HL-60 (cell line): ENCODE measurements around the gene PAX1.

Experiments
- DNase-seq, 2 experiments: peaks; one replicate each; pipeline ENCODE4 v3.0.0-alpha.2; 2010 to 2020; ENCODE audit warnings: low read depth in 1 of 2, low spot score in 1 of 2
- H3K27ac ChIP-seq: fragments of 250-450 bp; sonication (Bioruptor Pico); replicated peaks from 2 replicates; pipeline ENCODE4 v1.5.1; 2020; ENCODE audit warnings: mild to moderate bottlenecking, moderate library complexity
- H3K27me3 ChIP-seq: fragments of 250-450 bp; sonication (Bioruptor Pico); 2 replicates; pipeline ENCODE4 v1.5.1; 2021; ENCODE audit warnings: mild to moderate bottlenecking, moderate library complexity; ENCODE audit not compliant: insufficient read depth, poor library complexity, severe bottlenecking
- H3K4me3 ChIP-seq: replicated peaks from 2 replicates; pipeline ENCODE4 v1.5.1; 2011; ENCODE audit warnings: mild to moderate bottlenecking, control low read depth, low read length; ENCODE audit not compliant: insufficient read depth
- CTCF ChIP-seq: IDR thresholded peaks from one replicate; pipeline ENCODE4 v1.5.1; 2011; ENCODE audit warnings: low read length, control low read depth, inconsistent platforms; ENCODE audit not compliant: insufficient read depth
- GABPA ChIP-seq: IDR thresholded peaks from 2 replicates; pipeline ENCODE4 v1.6.1; 2012; ENCODE audit warnings: low read depth
- POLR2AphosphoS5 ChIP-seq: IDR thresholded peaks from 2 replicates; pipeline ENCODE4 v1.6.1; 2012; ENCODE audit warnings: low read depth
- REST ChIP-seq: IDR thresholded peaks from 2 replicates; pipeline ENCODE4 v1.6.1; 2012; ENCODE audit warnings: low read depth; ENCODE audit not compliant: insufficient replicate concordance
- SPI1 ChIP-seq: IDR thresholded peaks from 2 replicates; pipeline ENCODE4 v1.6.1; 2012; ENCODE audit warnings: low read depth, mild to moderate bottlenecking, borderline replicate concordance

PAX1 gene

GRCh38 chr20:21702016-21702415 is 3.4 kb upstream of the PAX1 start:
- DNase-seq = no peak
- TF ChIP-seq SPI1 (no peak), POLR2AphosphoS5 (no peak), CTCF (no peak), REST (no peak), GABPA (no peak)
- Histone ChIP-seq H3K27ac (no peak overlapping the region), H3K4me3 (no peak overlapping the region), H3K27me3 (peaks cover 68% of the 10 kb centered on the region)

GRCh38 chr20:21702553-21703470 is 2.7 kb upstream of the PAX1 start:
- no peak for TF ChIP-seq REST
- no peak for TF ChIP-seq CTCF
- no peak for TF ChIP-seq SPI1
- TF ChIP-seq GABPA = no peak
- TF ChIP-seq POLR2AphosphoS5 = no peak
- peaks cover 72% of the 10 kb centered on the region for H3K27me3 ChIP-seq
- H3K27ac ChIP-seq = no peak overlapping the region
- H3K4me3 ChIP-seq = no peak overlapping the region
- DNase-seq = peak in 1 of 2 experiments; percentile 53

GRCh38 chr20:21703717-21704407 is 1.6 kb upstream of the PAX1 start:
- peaks cover 79% of the 10 kb centered on the region for H3K27me3 ChIP-seq
- H3K4me3 ChIP-seq = no peak overlapping the region

More at GRCh38 chr20:21703717-21704407, 1.6 kb upstream of the PAX1 start:
- no peak for DNase-seq
- TF ChIP-seq CTCF (no peak), SPI1 (no peak)
- no peak overlapping the region for H3K27ac ChIP-seq
